Measurements from ENCODE around the gene WWP2.
"Not testable (repeated sequence)": the region's sequence is repeated elsewhere in the genome, so short reads cannot be mapped to it uniquely, and the experiment has no call there.

WWP2 gene

DNA sequence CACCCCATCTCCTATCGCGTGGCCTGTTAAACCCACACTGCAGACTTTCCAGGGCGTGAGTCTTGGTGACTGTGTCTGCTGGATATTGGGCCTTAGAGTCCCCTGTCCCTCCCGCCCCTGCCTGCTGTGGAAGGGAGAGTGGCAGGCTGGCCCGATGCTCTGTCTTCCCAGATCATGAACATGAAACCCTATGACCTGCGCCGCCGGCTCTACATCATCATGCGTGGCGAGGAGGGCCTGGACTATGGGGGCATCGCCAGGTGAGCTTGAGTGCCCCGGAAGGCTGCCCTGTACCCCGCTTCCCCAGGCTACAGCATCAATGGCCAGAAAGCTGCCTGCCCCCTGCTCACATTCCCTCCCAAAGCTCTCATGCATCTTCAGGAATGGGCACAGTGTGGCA is 169.5 kb downstream of the WWP2 start:
- no peak for DNase-seq

DNA sequence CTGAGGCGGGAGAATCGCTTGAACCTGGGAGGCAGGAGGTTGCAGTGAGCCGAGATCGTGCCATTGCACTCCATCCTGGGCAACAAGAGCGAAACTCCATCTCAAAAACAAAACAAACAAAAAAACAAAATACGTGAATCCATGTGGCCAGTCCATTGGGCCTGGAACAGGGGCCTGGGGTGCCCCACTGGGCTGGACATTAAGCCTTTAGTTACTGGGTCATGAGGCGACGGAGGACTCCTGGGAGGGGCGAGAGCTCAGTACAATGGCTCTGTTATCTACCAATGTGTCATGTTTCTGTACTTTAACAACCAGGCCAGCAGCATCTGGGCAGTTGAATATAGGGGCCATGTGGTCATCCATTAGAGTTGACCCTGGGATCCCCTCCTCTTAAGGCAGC is 170.1 kb downstream of the WWP2 start:
- no peak for DNase-seq

DNA sequence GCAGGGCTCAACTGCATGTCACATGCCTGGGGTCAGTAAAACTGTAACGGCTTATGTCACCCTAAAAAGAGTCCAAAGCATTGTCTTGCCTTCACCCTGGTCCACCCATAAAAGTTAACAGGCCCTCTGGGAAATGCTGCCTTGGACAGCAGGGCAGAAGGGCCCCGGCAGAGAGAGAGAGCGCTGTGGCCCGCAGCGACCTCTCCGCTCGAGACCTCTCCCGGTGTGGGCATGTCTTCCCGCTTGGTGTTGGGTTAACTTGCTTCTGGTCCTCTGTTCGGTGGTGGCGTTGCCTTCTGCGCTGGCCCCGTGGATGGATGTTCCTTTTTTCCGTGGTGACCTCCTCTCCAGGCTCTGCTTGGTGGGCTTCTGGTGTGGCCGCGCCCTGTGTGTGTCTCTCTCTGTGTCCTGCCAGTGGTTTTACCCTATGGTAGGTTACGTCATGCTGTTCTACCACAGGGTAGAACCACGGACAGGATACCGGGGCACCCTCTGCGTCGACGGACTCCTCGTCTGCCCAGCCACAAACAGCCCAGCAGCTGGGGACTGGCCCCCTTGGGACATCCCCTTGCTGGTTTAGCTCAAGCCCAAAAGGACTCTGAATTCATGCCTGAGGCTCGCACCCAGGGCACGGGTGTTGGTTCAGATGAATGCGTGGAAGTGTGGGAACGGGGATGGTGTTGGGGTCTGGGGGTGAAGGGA is 170.7 kb downstream of the WWP2 start:
- no peak for DNase-seq

DNA sequence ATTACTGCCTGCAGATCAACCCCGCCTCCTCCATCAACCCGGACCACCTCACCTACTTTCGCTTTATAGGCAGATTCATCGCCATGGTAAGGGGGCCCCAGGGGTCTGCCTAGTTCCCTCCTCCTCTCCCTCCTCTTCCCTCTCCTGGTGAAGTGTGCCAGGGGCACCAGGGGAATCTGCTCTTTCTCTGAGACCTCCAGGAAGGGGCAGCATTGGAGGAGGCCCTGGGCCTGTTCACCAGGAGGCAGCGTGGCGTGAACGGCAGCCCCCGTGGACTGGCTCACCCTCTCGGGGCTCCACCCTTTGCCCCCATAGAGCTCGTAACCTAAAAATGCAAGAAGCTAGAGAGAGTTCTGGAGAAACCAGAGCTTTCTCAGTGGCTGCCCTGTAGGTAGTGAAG is 171.9 kb downstream of the WWP2 start:
- DNase-seq: no peak

DNA sequence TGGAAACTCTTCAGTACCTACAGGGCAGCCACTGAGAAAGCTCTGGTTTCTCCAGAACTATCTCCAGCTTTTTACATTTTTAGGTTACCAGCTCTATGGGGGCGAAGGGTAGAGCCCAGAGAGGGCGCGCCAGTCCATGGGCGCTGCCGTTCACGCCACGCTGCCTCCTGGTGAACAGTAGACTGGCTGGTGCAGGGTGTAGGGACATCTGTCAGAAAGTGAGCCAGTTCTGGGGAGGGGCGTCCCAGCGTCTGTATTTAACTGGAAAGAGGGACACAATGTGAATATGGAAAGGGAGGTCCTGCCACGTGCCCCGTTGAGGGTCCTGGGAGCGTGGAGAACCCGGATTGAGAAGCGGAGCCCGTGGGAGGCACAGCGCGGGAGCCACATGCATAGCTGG is 172.6 kb downstream of the WWP2 start:
- DNase-seq: no peak

DNA sequence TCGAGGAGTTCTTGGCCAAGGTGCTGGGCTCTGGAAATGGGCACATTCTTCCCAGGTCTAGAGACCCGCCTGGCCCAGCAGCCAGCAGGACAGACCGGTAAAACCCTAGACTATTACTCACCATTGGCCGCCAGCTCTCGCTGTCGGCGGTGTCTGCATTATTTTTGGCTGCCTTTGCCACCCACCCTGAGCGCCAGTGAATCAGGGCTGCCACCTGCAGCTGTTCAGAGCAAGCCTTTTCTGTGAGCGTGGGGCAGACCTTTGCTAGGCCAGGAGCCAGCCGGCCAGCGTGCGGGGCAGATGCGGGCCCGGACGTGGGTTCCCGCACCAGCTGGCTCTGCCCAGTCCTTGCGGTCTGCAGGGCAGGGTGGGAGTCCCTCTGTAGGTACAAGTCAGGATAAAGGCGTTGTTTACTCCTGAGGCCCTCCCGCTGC is 173.2 kb downstream of the WWP2 start:
- DNase-seq: no peak

DNA sequence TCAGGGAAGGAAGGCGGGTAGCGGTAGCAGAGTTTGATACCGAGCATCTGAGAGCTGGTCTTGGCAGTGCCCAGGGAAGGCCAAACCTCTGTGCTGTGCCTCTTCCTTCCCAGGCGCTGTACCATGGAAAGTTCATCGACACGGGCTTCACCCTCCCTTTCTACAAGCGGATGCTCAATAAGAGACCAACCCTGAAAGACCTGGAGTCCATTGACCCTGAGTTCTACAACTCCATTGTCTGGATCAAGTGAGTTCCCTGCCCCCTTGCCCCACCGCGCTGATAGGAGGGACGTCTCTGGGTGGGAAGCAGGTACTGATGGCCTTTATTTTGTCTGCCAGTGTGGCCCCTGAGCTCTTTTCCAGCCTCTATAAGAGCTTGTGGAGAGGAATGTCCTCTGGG is 173.6 kb downstream of the WWP2 start:
- DNase-seq: no peak

DNA sequence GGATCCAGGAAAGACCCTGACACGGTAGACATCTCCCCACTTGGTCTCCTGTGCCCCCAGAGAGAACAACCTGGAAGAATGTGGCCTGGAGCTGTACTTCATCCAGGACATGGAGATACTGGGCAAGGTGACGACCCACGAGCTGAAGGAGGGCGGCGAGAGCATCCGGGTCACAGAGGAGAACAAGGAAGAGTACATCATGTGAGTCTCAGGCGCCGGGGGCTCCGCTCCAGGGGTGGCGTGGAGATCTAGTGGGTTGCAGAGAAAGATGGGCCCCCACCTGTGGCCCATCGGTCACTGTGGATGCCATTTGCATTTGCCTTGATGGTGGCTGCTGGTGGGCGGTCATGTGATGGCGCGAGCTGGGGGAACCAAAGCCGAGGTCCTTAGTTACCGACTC is 174.1 kb downstream of the WWP2 start:
- no peak for DNase-seq

DNA sequence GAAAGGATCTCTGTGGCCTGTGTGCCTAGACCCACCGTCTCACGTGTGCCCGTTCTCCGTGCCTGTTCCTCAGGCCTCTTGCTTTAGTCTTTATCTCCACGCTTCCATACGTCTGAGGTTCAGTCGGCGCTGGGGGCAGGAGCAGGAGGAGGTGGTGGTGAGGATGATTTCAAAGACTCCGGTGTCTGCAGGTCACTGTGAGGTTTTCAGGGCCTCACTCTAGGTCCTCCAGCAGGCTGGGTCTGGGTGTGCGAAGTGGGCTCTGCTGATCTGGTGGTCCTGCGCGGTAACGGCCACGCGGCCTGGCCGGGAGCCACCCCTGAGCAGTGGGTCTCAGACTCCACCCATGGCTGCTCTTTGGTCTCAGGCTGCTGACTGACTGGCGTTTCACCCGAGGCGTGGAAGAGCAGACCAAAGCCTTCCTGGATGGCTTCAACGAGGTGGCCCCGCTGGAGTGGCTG is 174.6 kb downstream of the WWP2 start:
- DNase-seq: no peak

DNA sequence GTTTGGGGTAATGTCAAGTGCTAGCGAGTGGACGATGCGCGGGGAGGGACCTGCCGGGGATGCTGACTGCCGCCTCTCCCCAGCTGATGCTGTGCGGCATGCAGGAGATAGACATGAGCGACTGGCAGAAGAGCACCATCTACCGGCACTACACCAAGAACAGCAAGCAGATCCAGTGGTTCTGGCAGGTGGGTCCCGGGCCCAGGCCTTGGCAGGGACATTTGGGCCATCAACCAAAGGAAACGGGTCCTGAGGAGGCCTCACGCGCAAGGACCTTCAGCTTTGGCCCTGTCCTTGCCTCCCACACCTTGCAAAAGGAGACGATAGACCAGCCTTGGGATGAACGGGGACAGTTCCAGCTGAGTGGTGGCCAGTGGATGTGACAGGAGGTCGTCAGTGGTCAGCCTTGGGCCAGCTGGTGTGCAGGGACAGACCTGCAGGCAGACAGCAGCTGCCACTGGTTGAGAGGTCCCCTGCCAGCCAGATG is 175.4 kb downstream of the WWP2 start:
- DNase-seq: no peak

DNA sequence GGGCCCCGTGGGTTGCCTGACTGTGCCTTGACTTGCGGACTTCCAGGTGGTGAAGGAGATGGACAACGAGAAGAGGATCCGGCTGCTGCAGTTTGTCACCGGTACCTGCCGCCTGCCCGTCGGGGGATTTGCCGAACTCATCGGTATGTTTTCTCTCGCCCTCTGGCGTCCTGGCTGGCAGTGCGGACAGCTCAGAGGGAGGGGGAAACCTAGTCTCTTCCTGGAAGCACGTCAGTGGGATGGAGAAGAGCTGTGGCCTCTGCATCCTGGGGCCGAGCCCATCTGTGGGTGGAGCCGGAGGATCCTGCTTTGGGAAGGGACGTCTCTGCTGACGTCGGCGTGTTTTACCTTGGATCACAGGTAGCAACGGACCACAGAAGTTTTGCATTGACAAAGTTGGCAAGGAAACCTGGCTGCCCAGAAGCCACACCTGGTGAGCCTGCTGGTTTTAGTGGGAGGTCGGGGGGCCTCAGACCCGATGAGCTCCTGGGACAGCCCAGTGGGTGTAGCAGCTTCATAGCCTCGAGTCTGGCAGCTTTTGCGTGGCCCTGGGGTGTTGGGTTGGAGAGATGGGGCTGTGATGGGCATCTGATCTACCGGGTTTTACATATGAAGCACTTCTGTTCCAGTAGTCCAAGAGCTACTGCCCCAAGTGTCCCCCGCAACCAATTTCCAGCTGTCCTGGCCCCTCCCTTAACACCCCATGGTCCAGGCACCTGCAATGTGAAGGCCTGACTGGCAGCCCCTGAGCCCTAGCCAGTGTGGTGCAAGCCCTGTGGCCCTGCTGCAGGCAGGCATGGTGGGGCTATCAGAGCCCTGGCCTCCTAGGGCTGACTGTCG is 177.1 kb downstream of the WWP2 start:
- DNase-seq: no peak

DNA sequence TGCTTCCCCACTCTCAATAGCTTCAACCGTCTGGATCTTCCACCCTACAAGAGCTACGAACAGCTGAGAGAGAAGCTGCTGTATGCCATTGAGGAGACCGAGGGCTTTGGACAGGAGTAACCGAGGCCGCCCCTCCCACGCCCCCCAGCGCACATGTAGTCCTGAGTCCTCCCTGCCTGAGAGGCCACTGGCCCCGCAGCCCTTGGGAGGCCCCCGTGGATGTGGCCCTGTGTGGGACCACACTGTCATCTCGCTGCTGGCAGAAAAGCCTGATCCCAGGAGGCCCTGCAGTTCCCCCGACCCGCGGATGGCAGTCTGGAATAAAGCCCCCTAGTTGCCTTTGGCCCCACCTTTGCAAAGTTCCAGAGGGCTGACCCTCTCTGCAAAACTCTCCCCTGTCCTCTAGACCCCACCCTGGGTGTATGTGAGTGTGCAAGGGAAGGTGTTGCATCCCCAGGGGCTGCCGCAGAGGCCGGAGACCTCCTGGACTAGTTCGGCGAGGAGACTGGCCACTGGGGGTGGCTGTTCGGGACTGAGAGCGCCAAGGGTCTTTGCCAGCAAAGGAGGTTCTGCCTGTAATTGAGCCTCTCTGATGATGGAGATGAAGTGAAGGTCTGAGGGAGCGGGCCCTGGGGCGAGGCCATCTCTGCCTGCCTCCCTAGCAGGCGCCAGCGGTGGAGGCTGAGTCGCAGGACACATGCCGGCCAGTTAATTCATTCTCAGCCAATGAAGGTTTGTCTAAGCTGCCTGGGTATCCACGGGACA is 177.9 kb downstream of the WWP2 start:
- no peak for DNase-seq

DNA sequence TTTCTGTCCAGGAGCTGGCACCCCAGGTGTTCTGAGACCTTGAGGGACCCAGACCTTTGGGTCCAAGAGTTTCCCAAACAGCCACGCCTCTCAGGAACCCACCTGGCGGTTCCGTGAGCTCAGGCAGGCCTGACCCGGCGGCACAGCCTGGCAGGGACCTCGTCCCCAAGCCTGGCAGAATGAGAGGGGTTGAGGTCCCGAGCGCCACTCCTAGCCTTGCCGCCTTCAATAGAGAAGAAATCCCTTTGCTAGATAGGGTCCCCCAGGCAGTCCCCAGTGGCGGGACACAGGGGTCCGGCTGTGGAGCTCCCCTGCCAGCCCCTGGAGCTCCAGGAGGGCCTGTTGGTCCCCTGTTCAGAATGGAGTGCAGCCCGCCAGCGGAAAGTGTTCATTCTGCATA is 178.5 kb downstream of the WWP2 start:
- no peak for DNase-seq

DNA sequence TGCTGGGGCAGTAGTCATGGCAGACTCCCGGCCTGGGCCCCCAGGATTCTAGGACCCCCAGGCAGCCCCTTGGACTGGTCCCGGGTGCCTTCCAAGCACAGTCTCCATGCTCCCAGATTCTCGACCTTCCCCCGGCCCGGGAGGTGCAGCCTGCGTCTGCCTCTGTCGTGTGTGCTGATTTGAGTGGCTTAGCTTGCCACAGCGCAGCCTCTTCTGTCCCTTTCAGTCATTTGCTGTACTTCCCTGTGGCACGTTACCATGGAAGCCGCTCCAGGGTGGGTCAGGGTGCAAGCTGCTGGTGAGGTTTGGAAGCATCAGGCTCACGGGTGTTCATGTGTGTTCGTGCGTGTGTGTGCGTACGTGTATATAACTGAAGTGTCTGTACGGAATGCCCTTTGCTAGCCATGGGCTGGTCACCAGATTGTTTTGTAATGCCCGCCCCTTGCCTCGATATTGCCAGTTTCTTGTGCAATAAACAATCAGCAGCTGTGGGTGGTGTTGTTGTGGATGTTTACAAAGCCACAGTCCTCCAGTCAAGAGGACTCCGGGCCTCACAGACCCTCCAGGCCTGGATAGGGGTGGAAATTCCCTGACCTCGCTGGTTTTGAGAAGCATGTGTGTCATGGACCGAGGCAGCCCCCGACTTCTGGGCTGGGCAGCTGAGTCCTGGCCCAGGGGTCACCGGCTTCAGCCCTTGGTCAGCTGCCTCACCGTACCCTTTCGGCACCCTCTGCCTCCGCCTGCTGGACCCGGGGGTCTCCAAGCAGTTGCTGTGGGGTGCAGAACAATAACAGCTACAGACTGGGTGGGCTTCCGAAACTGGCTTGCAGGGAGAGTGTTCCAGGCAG is 179.3 kb downstream of the WWP2 start:
- no peak for DNase-seq

DNA sequence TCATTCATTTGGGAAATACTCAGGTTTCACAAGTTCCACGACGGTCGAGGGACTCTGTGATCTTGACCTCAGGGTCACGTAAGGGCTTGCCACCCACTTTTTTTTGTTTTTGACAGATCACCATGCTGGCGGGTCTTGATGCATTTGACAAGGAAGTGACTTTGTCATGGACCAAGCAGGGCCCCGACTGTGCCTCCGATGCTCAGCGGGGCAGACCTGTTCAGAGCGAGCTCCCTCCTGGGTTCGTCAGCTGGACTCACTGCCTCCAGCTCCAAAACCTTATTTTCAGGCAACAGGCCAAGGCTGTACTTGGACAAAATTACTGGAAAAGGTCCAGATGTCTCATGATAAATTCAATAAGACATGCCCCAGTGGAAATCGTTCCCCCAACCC is 180.0 kb downstream of the WWP2 start:
- no peak for DNase-seq

DNA sequence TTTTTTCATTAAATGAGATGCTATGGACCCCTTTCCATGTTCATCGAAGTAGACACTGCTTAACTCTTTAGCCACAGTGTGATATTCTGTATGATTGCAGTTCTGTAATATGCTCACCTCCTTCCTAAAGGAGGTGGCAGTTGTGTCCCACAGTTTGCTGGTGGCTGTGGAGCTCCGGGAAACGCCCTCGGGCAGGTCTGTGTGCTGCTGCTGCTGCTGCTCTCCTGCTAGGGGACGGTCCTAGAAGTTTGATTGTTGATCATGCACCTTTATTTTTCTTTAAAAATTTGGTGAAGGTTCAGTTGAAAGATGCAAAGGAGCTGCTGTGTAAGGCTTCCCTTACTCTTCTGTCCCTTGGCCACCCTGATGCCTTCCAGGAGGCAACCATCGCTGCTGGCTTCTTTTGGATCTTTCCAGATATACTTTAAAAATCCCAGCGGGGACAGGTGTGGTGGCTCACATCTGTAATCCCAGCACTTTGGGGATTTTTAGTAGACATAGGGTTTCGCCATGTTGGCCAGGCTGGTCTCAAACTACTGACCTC is 180.6 kb downstream of the WWP2 start:
- no peak for DNase-seq

DNA sequence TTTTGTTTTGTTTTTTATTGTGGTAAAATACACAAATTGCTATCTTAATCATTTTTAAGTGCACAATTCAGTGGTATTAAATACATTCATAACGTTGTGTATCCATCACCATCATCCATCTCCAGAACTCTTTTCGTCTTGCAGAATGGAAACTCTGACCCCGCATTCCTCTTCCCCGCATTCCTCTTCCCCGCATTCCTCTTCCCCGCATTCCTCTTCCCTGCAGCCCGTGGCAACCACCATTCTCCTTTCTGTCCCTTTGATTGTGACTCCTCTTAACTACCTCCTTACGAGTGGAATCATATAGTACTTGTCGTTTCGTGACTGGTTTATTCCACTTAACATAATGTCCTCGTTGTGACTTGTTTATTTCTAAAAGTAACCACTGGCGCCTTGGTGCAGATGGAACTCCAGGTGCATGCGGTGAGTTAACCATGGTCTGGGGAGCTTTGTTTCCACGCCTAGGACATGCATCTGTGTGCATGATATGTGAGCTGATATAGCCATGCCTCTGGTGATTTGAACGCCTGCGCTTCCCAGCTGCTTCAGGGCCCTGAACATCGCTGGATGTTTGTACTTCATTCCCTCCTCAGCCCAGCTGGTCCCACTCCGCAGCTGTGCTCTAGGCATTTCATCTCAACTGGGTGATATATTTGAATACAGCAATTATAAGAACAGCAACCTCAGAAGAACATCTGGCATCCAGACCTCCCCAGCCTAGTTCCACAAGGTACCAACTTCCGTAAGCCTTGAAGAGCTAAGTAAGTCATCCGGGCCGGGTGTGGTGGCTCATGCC is 181.3 kb downstream of the WWP2 start:
- DNase-seq: not testable (repeated sequence)

DNA sequence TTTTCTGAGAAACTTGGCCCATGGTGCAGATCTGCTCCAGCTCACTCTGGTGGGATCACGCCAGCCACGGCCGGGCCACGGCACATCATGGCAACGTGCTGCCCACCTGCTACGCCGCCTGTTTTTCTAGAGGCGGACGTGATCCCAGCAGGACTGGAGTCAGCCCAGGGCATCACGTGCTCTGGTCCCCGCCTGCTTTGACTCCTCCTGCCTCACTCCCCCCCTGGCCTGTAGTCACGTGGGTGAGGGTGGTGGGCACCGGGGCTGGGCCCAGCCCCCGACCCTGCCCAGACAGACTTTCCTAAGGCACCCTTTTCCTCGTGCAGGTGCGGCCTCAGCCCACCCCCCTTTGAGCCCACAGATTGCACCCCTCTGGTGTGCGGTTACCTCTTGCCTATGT is 188.3 kb downstream of the WWP2 start:
- not testable (repeated sequence) for DNase-seq

DNA sequence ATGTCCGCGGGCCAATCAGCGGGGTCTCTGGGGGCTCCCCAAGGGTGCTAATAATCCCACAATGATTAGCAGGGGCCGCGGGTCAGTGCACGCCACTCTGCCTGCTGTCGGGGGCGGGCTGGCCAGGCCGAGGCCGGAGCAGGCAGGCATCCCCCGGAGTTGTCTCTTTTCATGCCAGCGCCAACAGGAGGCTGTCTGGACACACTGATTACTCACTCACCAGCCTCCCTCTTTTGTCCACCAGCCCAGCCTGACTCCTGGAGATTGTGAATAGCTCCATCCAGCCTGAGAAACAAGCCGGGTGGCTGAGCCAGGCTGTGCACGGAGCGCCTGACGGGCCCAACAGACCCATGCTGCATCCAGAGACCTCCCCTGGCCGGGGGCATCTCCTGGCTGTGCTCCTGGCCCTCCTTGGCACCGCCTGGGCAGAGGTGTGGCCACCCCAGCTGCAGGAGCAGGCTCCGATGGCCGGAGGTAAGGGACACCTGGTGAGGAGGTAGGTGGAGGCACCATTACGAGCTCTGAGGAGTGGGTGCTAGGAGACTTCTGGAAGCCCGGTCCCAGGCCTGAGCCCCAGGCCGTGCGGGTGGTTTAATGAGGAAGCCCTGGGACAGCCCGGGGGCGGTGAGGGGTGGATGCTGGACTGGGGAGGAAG is 189.0 kb downstream of the WWP2 start, which contains the start of gene CLEC18A:
Gene CLEC18A (plus strand): TSS at position 318 of the 655 bp plus-strand sequence. CDS start 33 bp downstream, at position 351.
- DNase-seq: not testable (repeated sequence)

DNA sequence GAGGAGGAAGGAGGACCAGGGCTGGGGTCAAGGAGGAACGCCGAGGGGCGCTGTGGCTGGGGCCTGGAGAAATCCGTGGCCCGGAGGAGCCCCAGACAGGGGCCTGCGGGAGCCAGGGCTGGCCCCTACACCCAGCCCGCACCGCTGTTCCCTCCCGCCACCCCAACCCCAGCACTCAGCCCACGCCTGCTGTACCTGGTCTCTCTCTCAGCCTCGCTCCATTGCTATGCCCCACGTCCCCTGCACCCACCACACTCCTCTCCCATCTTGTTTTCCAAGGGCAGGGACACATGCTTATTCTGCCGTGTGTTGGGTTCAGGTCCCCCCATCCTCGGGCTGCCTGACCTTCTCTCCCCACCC is 189.5 kb downstream of the WWP2 start:
- not testable (repeated sequence) for DNase-seq

DNA sequence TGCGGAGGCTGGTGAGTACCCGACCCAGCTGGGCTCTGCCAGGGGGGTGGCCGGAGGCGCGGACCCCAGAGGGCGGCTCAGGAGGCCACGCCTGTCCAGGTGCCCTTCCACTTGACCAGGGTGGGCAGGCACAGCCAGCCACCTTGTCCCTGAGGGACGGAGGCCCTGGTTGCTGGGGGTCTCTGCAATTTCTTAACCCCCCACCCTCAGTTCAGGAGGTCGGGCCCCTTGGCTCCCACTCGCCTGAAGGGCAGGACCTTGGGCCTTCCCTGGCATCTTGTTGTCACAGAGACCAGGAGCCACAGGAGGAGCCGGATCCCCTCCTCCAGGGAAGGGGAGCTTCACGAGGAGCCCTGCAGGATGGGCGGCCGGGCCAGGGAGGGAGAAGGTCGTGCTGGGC is 190.0 kb downstream of the WWP2 start:
- DNase-seq: not testable (repeated sequence)

Data from NCI-H146 (cell line).